Neural progenitor cell (in vitro differentiated cells): Measurements from ENCODE around the gene CA12.
"Not testable (repeated sequence)": the region's sequence is repeated elsewhere in the genome, so short reads cannot be mapped to it uniquely, and the experiment has no call there.

ENCODE experiments used
- CTCF ChIP-seq: fragments of 200-600 bp; sonication (generic); IDR thresholded peaks from 2 replicates; pipeline ENCODE4 v1.5.1; 2017; ENCODE audit warnings: antibody characterized with exemption, mild to moderate bottlenecking
- EZH2 ChIP-seq: fragments of 200-600 bp; sonication (generic); IDR thresholded peaks from 2 replicates; pipeline ENCODE4 v1.6.1; 2017; ENCODE audit warnings: antibody characterized with exemption, mild to moderate bottlenecking, moderate library complexity
- EZH2phosphoT487 ChIP-seq: fragments of 200-600 bp; sonication (generic); IDR thresholded peaks from 2 replicates; pipeline ENCODE4 v1.6.1; 2017; ENCODE audit warnings: antibody characterized with exemption

- TF ChIP-seq CTCF, EZH2, EZH2phosphoT487: not testable (repeated sequence)
Observed at GRCh38 chr15:63320981-63321380, 60.7 kb downstream of the CA12 start.
